HepG2 (cell line): ENCODE results near the gene IWS1. TPM values are rescaled to one million over a fixed set of nuclear protein-coding genes. Genes with fewer than 3 reads are reported as not detected.
A peak's percentile ranks its signal among the peaks of the same experiment; 100 is the strongest.

Source experiments
- ATAC-seq: fragments of 200-7000 bp; cut with Tn5 transposase; 3 replicates; pipeline ENCODE4 v1.9.1; 2020; ENCODE audit warnings: mild to moderate bottlenecking, moderate library complexity
- BruUV-seq: library from RNA; stranded (reverse); fragments of 400-500 nt; replicated peaks from 2 replicates; lab custom pipeline; 2021; lab: Mats Ljungman, UMichigan
- CTCF ChIA-PET: fragments of 300-600 bp; formaldehyde crosslinking; extraction: SDS; loops from one replicate; lab custom pipeline; 2021; ENCODE audit warnings: low total read pairs, inconsistent platforms, low intra/inter-chr PET ratio; lab: Yijun Ruan, JAX
- POLR2A ChIA-PET: fragments of 350-600 bp; sonication (Branson Sonifier 250); formaldehyde crosslinking; loops from one replicate; lab custom pipeline; 2020; ENCODE audit warnings: antibody characterized with exemption, inconsistent platforms; lab: Yijun Ruan, JAX
- DNase-seq: peaks from one replicate; pipeline ENCODE4 v3.0.0-alpha.2; 2015; ENCODE audit warnings: low spot score
- FAIRE-seq: peaks from 3 replicates; lab custom pipeline; 2011; peaks lifted over from hg19 to GRCh38; lab: Jason Lieb, UNC
- H2AFZ ChIP-seq: one replicate; pipeline ENCODE4 v1.6.1; 2011; ENCODE audit warnings: low read length, inconsistent platforms
- H3K27ac ChIP-seq: fragments of 300-600 bp; 3 replicates; pipeline ENCODE4 v1.8.0; 2011; ENCODE audit warnings: mixed run types, mild to moderate bottlenecking, mixed read lengths, low read length, inconsistent platforms; ENCODE audit not compliant: insufficient read depth; ENCODE audit errors: extremely low read length
- H3K27me3 ChIP-seq, 2 experiments: fragments of 200-600 bp in 1 of 2; 2 replicates in 1 of 2; 3 replicates in 1 of 2; pipeline versions ENCODE4 v1.6.0 to v1.8.0; 2011; ENCODE audit warnings: low read length in 2 of 2, mild to moderate bottlenecking in 2 of 2, moderate library complexity in 2 of 2, inconsistent platforms in 1 of 2; ENCODE audit not compliant: insufficient read depth in 2 of 2, control insufficient read depth in 1 of 2
- H3K36me3 ChIP-seq, 2 experiments: fragments of 200-600 bp in 1 of 2; replicated peaks in 1 of 2; 2 replicates in 1 of 2; 3 replicates in 1 of 2; pipeline versions ENCODE4 v1.5.1 to v1.8.0; 2011; ENCODE audit warnings: low read length in 2 of 2, inconsistent platforms in 1 of 2; ENCODE audit not compliant: insufficient read depth in 2 of 2, control insufficient read depth in 1 of 2
- H3K4me1 ChIP-seq: 2 replicates; pipeline ENCODE4 v1.5.1; 2012; ENCODE audit warnings: low read length, inconsistent platforms; ENCODE audit not compliant: insufficient read depth
- H3K4me2 ChIP-seq: 2 replicates; pipeline ENCODE4 v1.6.0; 2011; ENCODE audit warnings: low read depth, low read length, inconsistent platforms
- H3K4me3 ChIP-seq, 3 experiments: fragments of 200-600 bp in 1 of 3; sonication (generic), shearing (Covaris generic) in 1 of 3; replicated peaks in 1 of 3; 2 replicates each; pipeline ENCODE4 v1.5.1; 2011 to 2016; ENCODE audit warnings: low read length in 3 of 3, inconsistent platforms in 2 of 3, low read depth in 2 of 3, mild to moderate bottlenecking in 2 of 3, control low read depth in 1 of 3, mixed read lengths in 1 of 3; ENCODE audit not compliant: insufficient read depth in 1 of 3
- H3K79me2 ChIP-seq: one replicate; pipeline ENCODE4 v1.6.1; 2011; ENCODE audit warnings: low read length, inconsistent platforms; ENCODE audit not compliant: insufficient read depth
- H3K9ac ChIP-seq: 2 replicates; pipeline ENCODE4 v1.6.0; 2011; ENCODE audit warnings: mild to moderate bottlenecking, low read depth, low read length, inconsistent platforms; ENCODE audit not compliant: insufficient read depth
- H3K9me3 ChIP-seq: 2 replicates; pipeline ENCODE4 v1.5.1; 2012; ENCODE audit warnings: mild to moderate bottlenecking, low read length
- H4K20me1 ChIP-seq: 2 replicates; pipeline ENCODE4 v1.6.0; 2011; ENCODE audit warnings: inconsistent platforms, mild to moderate bottlenecking, low read length, moderate library complexity; ENCODE audit not compliant: insufficient read depth
- CEBPB ChIP-seq: IDR thresholded peaks from 2 replicates; pipeline ENCODE4 v1.6.1; 2011; ENCODE audit warnings: low read depth, low read length, improper control_type of control experiment, borderline replicate concordance
- EP300 ChIP-seq, 3 experiments: sonication (generic) in 1 of 3; formaldehyde crosslinking in 1 of 3; IDR thresholded peaks; 2 replicates each; pipeline versions ENCODE4 v1.5.1 to v1.6.1; 2011 to 2020; ENCODE audit warnings: low read depth in 2 of 3, low read length in 2 of 3, borderline replicate concordance in 1 of 3, improper control_type of control experiment in 1 of 3, mild to moderate bottlenecking in 1 of 3, missing genetic modification reagents in 1 of 3, moderate library complexity in 1 of 3
- HOXA7 ChIP-seq: sonication (generic); formaldehyde crosslinking; IDR thresholded peaks from 2 replicates; pipeline ENCODE4 v1.8.1; 2022; ENCODE audit warnings: mild to moderate bottlenecking, missing genetic modification reagents, moderate library complexity
- ISL2 ChIP-seq: sonication (generic); formaldehyde crosslinking; IDR thresholded peaks from 2 replicates; pipeline ENCODE4 v1.5.0; 2020; ENCODE audit warnings: missing genetic modification reagents
- MTF2 ChIP-seq: sonication (generic); formaldehyde crosslinking; IDR thresholded peaks from 2 replicates; pipeline ENCODE4 v1.5.0; 2020; ENCODE audit warnings: missing genetic modification reagents, borderline replicate concordance
- PRDM10 ChIP-seq: sonication (generic); formaldehyde crosslinking; IDR thresholded peaks from 2 replicates; pipeline ENCODE4 v1.4.0; 2020; ENCODE audit warnings: low read depth, missing genetic modification reagents
- PTBP1 ChIP-seq: fragments of 200-400 bp; formaldehyde crosslinking; IDR thresholded peaks from 2 replicates; pipeline ENCODE4 v1.6.1; 2018; ENCODE audit warnings: low read length, low read depth; ENCODE audit not compliant: poor library complexity, severe bottlenecking
- SP4 ChIP-seq: sonication (generic); formaldehyde crosslinking; IDR thresholded peaks from 2 replicates; pipeline ENCODE4 v1.8.1; 2023; ENCODE audit warnings: mild to moderate bottlenecking, missing genetic modification reagents
- STAG1 ChIP-seq: sonication (generic); formaldehyde crosslinking; IDR thresholded peaks from 2 replicates; pipeline ENCODE4 v1.4.0; 2020; ENCODE audit warnings: missing genetic modification reagents
- U2AF1 ChIP-seq: fragments of 200-400 bp; formaldehyde crosslinking; optimal IDR thresholded peaks from 2 replicates; pipeline ENCODE3; 2017; ENCODE audit warnings: mild to moderate bottlenecking, low read depth, low read length
- ZFP36L1 ChIP-seq: sonication (generic); formaldehyde crosslinking; IDR thresholded peaks from 2 replicates; pipeline ENCODE4 v1.8.0; 2022; ENCODE audit warnings: mild to moderate bottlenecking, missing genetic modification reagents, moderate library complexity
- ZNF207 ChIP-seq: fragments of 450-650 bp; IDR thresholded peaks from 2 replicates; pipeline ENCODE4 v1.6.1; 2016; ENCODE audit warnings: antibody characterized with exemption, borderline replicate concordance
- ZNF441 ChIP-seq: sonication (generic); formaldehyde crosslinking; IDR thresholded peaks from 2 replicates; pipeline ENCODE4 v1.7.0; 2021; ENCODE audit warnings: missing genetic modification reagents, borderline replicate concordance
- ZNF572 ChIP-seq: sonication (generic); formaldehyde crosslinking; IDR thresholded peaks from 2 replicates; pipeline ENCODE4 v1.5.1; 2020; ENCODE audit warnings: mild to moderate bottlenecking, missing genetic modification reagents
- ZNF614 ChIP-seq: IDR thresholded peaks from 2 replicates; pipeline ENCODE4 v1.6.1; 2018; ENCODE audit warnings: missing biosample characterization, missing genetic modification reagents, inconsistent platforms, borderline replicate concordance
- ZNF737 ChIP-seq: sonication (generic); formaldehyde crosslinking; IDR thresholded peaks from 2 replicates; pipeline ENCODE4 v1.5.0; 2020; ENCODE audit warnings: missing genetic modification reagents, mild to moderate bottlenecking, borderline replicate concordance
- WGBS: methylation state at CpG from one replicate; pipeline ENCODE4 v1.1.6; 2017; ENCODE audit warnings: low lambda C conversion rate; 5-methylcytosine and 5-hydroxymethylcytosine counted together
- in situ Hi-C: cut with HindIII; loops from 2 replicates; pipeline ENCODE4 v1.10.0; 2017; ENCODE audit warnings: low pct_unique_long_range_greater_than_20kb; ENCODE audit not compliant: extremely low pct_ligation_motif_present
- intact Hi-C: fragments of 100-400 bp; cut with micrococcal nuclease; formaldehyde crosslinking; loops from one replicate; pipeline ENCODE4 v1.10.0; 2022; ENCODE audit not compliant: unreplicated experiment
- polyA plus RNA-seq, 8 experiments: library from polyadenylated mRNA; depleted of rRNA in 3 of 8; stranded (reverse) in 7 of 8; unstranded in 1 of 8; fragments of >200 nt; fragmentation: Illumina TruSeq in 4 of 8; extraction: Trizol in 4 of 8; gene quantifications; 2 replicates each; pipeline versions ENCODE4 v1.2.1 to v1.2.3, GENCODE V29; 2011 to 2016; ENCODE audit warnings: low read depth in 4 of 8, missing spikeins in 1 of 8, mixed read lengths in 1 of 8; ENCODE audit not compliant: insufficient read depth in 1 of 8
- total RNA-seq, 5 experiments: library from RNA; depleted of rRNA; stranded (reverse); fragments of >200 nt; fragmentation: Illumina TruSeq; extraction: Trizol; gene quantifications; 2 replicates each; pipeline ENCODE4 v1.2.3, GENCODE V29; 2016; ENCODE audit warnings: low read depth in 1 of 5
- TF ChIP-seq, protein P1 (sequence below): sonication (generic); formaldehyde crosslinking; IDR thresholded peaks from 2 replicates; pipeline ENCODE4 v1.4.0; 2020; ENCODE audit warnings: mild to moderate bottlenecking, missing genetic modification reagents

Gene IWS1
- total and polyA plus RNA-seq, 2 of the 13 experiments (the other 11 are each of a cell fraction or from before 2014, with no cell fraction given) = 28.9 to 62.3 TPM

- in situ Hi-C loops = loop anchor here (5.0 kb wide), 1 partner anchor 278 kb away; no protein-coding TSS in a partner anchor
These were observed 50.5 kb downstream of the IWS1 start for GRCh38 chr2:127475788-127476187.

DNA sequence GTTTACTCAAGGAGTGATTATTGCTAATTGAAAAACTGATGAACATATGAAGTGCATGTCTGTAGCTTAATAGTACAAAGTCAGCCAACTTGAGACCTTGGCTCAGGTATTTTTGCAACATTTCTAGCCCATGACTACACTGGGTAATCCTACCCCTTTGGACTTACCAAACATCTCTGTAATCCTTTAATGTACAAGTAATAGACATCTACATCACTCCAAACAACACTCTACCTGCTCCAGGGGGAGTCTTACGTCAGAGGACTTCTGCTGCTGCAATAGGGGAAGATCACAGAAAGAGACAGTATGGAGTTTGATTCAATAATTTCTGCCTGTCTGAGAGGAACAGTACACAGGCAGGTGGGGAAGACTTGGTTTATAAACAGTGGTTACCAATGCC is 54.0 kb downstream of the IWS1 start:
- POLR2A ChIA-PET = interaction anchor here (1.3 to 3.0 kb wide), 2 partner anchors 17 to 64 kb away, joined by 4 to 13 read pairs; no protein-coding TSS in a partner anchor
- intact Hi-C loops = loop anchor here (1.0 kb wide), 1 partner anchor 34 kb away; no protein-coding TSS in a partner anchor
- in situ Hi-C loops = no loop called here
- Histone ChIP-seq H3K36me3 (no peaks in the 10 kb centered on the region; a peak in 1 of 5 replicates), H3K27me3 (no peaks in the 10 kb centered on the region), H3K27ac (no peak overlapping the region), H3K9me3 (no peaks in the 10 kb centered on the region), H3K4me2 (no peak overlapping the region), H3K79me2 (no peaks in the 10 kb centered on the region), H3K9ac (no peak overlapping the region), H3K4me3 (no peak overlapping the region), H3K4me1 (peaks cover 28% of the 10 kb centered on the region), H4K20me1 (no peaks in the 10 kb centered on the region), H2AFZ (no peak overlapping the region)
- TF ChIP-seq SP4 (CRISPR knock-in tag) = no peak
- no peak for TF ChIP-seq ZNF737 (CRISPR knock-in tag)
- TF ChIP-seq MTF2 (CRISPR knock-in tag) = no peak
- no peak for TF ChIP-seq PRDM10 (CRISPR knock-in tag)
- TF ChIP-seq PTBP1 = no peak
- TF ChIP-seq ZFP36L1 (CRISPR knock-in tag) = no peak
- TF ChIP-seq CEBPB = peak; percentile 50; the same call in 1 of the 2 replicates
- TF ChIP-seq ZNF207 = no peak
- no peak for TF ChIP-seq U2AF1
- DNase-seq = peak; percentile 55
- ATAC-seq = peak; percentile 78
- 91% methylated on average over 1 of the region's 1 CpG for WGBS
- FAIRE-seq = no peak
- CTCF ChIA-PET = no interaction called here
- BruUV-seq = no TSS peak

More at GRCh38 chr2:127475788-127476187, 50.5 kb downstream of the IWS1 start:
- no TSS peak for BruUV-seq
- TF ChIP-seq STAG1 (CRISPR knock-in tag) = no peak
- TF ChIP-seq ZNF614 = no peak
- no peak for TF ChIP-seq ISL2 (CRISPR knock-in tag)
- TF ChIP-seq ZNF572 (CRISPR knock-in tag) = no peak
- TF ChIP-seq, protein P1, sequence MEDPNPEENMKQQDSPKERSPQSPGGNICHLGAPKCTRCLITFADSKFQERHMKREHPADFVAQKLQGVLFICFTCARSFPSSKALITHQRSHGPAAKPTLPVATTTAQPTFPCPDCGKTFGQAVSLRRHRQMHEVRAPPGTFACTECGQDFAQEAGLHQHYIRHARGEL (CRISPR knock-in tag) = no peak
- no peak for TF ChIP-seq ZNF441 (CRISPR knock-in tag)
- TF ChIP-seq HOXA7 = no peak
- no peak for TF ChIP-seq EP300 (IDR thresholded peaks at IDR 0.05; ENCODE audit: low read depth in 2 of 2, low read length in 2 of 2)
- no peak for TF ChIP-seq EP300 (CRISPR knock-in tag; IDR thresholded peaks at IDR 0.05; ENCODE audit: borderline replicate concordance)
- Histone ChIP-seq H3K27ac (no peak overlapping the region), H3K27me3 (no peaks in the 10 kb centered on the region), H3K79me2 (no peaks in the 10 kb centered on the region), H3K9me3 (no peaks in the 10 kb centered on the region), H3K36me3 (peaks cover 0 to 11% of the 10 kb centered on the region in 2 experiments; a peak in 3 of 5 replicates), H3K4me1 (peaks cover 38% of the 10 kb centered on the region), H3K9ac (no peak overlapping the region), H4K20me1 (no peaks in the 10 kb centered on the region), H2AFZ (no peak overlapping the region), H3K4me3 (no peak overlapping the region), H3K4me2 (no peak overlapping the region)
- intact Hi-C loops = no loop called here
- DNase-seq (no peak), ATAC-seq (no peak), FAIRE-seq (no peak)
- ChIA-PET POLR2A (interaction anchor here (2.3 kb wide), 1 partner anchor 21 kb away, joined by 6 read pairs; no protein-coding TSS in a partner anchor), CTCF (no interaction called here)
- 92% methylated on average over 2 of the region's 2 CpGs for WGBS
